Testis (tissue), 2 donors: Measurements from ENCODE around the gene TAX1BP1.

Source experiments
- POLR2A ChIP-seq: fragments of 450-650 bp; IDR thresholded peaks from one replicate; pipeline ENCODE4 v1.6.1; 2017; ENCODE audit warnings: antibody characterized with exemption, mild to moderate bottlenecking, moderate library complexity
- TF ChIP-seq, protein P1 (sequence below), 3 experiments: fragments of 450-650 bp in 2 of 3; fragments of 200-600 bp in 1 of 3; sonication (generic) in 1 of 3; IDR thresholded peaks; one replicate each; pipeline ENCODE4 v1.5.1; 2016 to 2019; ENCODE audit warnings: antibody characterized with exemption in 3 of 3, mild to moderate bottlenecking in 2 of 3, moderate library complexity in 1 of 3

DNA sequence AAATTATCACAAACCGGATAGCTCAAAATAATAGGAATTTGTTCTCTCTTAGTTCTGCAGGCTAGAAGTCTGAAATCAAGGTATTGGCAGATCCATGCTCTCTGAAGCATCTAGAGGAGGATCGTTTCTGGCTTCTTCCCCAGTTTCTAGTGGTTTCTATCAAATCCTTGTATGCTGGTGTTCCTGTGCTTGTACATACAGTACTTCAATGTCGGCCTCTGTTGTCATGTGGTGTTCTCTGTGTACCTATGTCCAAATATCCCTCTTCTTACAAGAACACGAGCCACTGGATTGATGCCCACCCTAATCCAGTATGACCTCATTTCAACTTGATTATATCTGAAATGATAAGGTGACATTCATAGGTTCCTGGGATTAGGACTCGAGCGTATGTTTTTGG is 9.8 kb upstream of the TAX1BP1 start:
- TF ChIP-seq, protein P1, sequence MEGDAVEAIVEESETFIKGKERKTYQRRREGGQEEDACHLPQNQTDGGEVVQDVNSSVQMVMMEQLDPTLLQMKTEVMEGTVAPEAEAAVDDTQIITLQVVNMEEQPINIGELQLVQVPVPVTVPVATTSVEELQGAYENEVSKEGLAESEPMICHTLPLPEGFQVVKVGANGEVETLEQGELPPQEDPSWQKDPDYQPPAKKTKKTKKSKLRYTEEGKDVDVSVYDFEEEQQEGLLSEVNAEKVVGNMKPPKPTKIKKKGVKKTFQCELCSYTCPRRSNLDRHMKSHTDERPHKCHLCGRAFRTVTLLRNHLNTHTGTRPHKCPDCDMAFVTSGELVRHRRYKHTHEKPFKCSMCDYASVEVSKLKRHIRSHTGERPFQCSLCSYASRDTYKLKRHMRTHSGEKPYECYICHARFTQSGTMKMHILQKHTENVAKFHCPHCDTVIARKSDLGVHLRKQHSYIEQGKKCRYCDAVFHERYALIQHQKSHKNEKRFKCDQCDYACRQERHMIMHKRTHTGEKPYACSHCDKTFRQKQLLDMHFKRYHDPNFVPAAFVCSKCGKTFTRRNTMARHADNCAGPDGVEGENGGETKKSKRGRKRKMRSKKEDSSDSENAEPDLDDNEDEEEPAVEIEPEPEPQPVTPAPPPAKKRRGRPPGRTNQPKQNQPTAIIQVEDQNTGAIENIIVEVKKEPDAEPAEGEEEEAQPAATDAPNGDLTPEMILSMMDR (IDR thresholded peaks at IDR 0.05): no peak
- no peak for TF ChIP-seq POLR2A
